Mucosa of stomach (tissue), 1 donor: ENCODE data around the gene NUB1.

Experiments
- H3K27me3 ChIP-seq: one replicate; pipeline ENCODE4 v1.7.0; 2013; ENCODE audit warnings: mild to moderate bottlenecking, low read length; ENCODE audit not compliant: control insufficient read depth, insufficient read depth
- H3K36me3 ChIP-seq: one replicate; pipeline ENCODE4 v1.7.0; 2013; ENCODE audit warnings: low read length; ENCODE audit not compliant: control insufficient read depth, insufficient read depth
- H3K4me1 ChIP-seq: one replicate; pipeline ENCODE4 v1.7.0; 2013; ENCODE audit warnings: mild to moderate bottlenecking, low read length; ENCODE audit not compliant: control insufficient read depth, insufficient read depth
- H3K4me3 ChIP-seq: one replicate; pipeline ENCODE4 v1.7.0; 2013; ENCODE audit warnings: low read length
- H3K9ac ChIP-seq: one replicate; pipeline ENCODE4 v1.7.0; 2013; ENCODE audit warnings: mild to moderate bottlenecking, low read length, moderate library complexity
- H3K9me3 ChIP-seq: one replicate; pipeline ENCODE4 v1.7.0; 2013; ENCODE audit warnings: mild to moderate bottlenecking, low read length, moderate library complexity; ENCODE audit not compliant: control insufficient read depth
- donor health status: Pancreatic carcinoma.

Gene NUB1

GRCh38 chr7:151406886-151407583, 65.4 kb downstream of the NUB1 start:
- peaks cover 38% of the 10 kb centered on the region for H3K27me3 ChIP-seq
- no peak overlapping the region for H3K4me3 ChIP-seq
- H3K9ac ChIP-seq: no peak overlapping the region
- no peaks in the 10 kb centered on the region for H3K9me3 ChIP-seq
- no peaks in the 10 kb centered on the region for H3K4me1 ChIP-seq
- no peaks in the 10 kb centered on the region for H3K36me3 ChIP-seq

DNA sequence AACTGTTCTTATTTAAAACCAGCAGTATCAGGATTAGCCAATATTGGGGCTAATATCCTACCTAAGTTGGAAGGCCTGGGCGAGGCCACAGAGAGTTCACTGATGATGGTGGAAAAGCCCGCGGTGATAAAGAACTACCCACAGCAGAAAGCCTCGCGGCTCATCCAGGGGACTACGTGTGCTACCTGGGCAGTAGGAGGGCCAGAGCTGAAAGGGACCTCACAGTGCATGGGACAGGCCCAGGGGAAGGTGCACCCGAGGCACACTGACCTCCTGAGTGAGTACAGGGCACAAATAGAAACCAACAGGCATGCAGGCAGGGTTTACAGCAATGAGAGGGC, 66.9 kb downstream of the NUB1 start:
- peak overlapping the region; percentile 0 for H3K9ac ChIP-seq
- H3K9me3 ChIP-seq: no peaks in the 10 kb centered on the region
- no peaks in the 10 kb centered on the region for H3K4me1 ChIP-seq
- H3K27me3 ChIP-seq: peaks cover 41% of the 10 kb centered on the region
- H3K36me3 ChIP-seq: no peaks in the 10 kb centered on the region
- no peak overlapping the region for H3K4me3 ChIP-seq

- Histone ChIP-seq H3K9me3 (no peaks in the 10 kb centered on the region), H3K4me1 (no peaks in the 10 kb centered on the region), H3K36me3 (no peaks in the 10 kb centered on the region), H3K27me3 (peaks cover 41% of the 10 kb centered on the region), H3K4me3 (no peak overlapping the region), H3K9ac (peak overlapping the region; percentile 28)
Measured at GRCh38 chr7:151408839-151409666, 67.4 kb downstream of the NUB1 start.

GRCh38 chr7:151409667-151410404, 68.2 kb downstream of the NUB1 start, which contains the start of gene WDR86:
Gene WDR86 (minus strand): TSS chr7:151410038. CDS start chr7:151409589, 449 bp downstream.
- Histone ChIP-seq H3K4me3 (no peak within 1 kb of the TSS), H3K36me3 (no peaks in the 10 kb centered on the region), H3K4me1 (no peaks in the 10 kb centered on the region), H3K9me3 (no peaks in the 10 kb centered on the region), H3K9ac (peak within 1 kb of the TSS; percentile 28), H3K27me3 (peaks cover 41% of the 10 kb centered on the region)

DNA sequence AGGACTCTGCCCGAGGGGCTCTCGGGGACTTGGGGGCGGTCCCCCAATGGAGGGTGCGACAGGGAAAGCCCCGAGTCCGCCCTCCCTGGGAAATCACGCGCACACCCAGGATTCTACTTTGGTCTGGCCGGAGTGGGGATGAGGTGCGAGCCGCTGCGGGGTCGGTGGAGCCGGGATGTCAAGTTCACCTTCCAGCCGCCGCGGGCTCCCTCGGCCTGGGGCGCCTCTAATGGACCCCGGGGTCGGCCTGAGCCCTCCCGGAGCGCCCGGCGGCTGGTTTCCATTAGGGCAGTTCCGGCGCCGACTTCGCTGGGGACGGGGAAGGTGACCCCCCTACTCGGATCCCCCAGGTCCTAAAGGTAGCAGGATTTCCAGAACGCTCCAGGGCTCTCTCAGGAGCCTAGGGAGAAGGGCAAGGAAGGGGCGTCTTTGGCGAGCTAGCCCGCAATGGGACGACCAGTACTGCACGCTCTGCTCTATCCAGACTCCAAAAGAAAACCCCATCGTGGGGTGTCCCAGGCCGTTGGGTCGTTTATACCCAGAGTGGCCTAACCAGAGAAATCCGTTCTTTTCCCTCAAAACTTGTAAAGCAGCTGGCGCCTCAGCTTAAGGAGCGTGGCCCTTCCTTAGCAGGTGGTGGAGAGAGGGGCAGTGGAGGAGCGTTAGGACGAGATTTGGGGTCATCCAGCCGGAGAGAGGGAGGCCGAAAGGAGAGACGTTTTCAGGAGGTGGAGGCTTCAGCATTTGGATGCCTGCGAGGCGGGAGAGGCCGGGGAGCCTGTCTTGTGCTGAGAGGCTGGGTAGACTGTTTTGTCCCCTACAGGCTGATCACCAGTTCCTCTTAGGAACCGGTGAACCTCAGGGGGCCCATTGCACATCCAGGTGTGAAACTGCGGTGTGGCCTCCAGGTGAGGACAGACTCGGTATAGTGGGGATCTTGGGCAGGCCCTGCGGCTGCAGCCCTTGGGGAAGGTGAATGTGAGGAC, 69.1 kb downstream of the NUB1 start:
- Histone ChIP-seq H3K4me1 (no peaks in the 10 kb centered on the region), H3K9ac (peak overlapping the region; percentile 28), H3K9me3 (no peaks in the 10 kb centered on the region), H3K27me3 (peaks cover 41% of the 10 kb centered on the region), H3K36me3 (no peaks in the 10 kb centered on the region), H3K4me3 (no peak overlapping the region)

- Histone ChIP-seq H3K4me3 (no peak overlapping the region), H3K27me3 (peaks cover 41% of the 10 kb centered on the region), H3K36me3 (no peaks in the 10 kb centered on the region), H3K4me1 (no peaks in the 10 kb centered on the region), H3K9ac (no peak overlapping the region), H3K9me3 (no peaks in the 10 kb centered on the region)
Measured at GRCh38 chr7:151411551-151411950, 69.9 kb downstream of the NUB1 start.

DNA sequence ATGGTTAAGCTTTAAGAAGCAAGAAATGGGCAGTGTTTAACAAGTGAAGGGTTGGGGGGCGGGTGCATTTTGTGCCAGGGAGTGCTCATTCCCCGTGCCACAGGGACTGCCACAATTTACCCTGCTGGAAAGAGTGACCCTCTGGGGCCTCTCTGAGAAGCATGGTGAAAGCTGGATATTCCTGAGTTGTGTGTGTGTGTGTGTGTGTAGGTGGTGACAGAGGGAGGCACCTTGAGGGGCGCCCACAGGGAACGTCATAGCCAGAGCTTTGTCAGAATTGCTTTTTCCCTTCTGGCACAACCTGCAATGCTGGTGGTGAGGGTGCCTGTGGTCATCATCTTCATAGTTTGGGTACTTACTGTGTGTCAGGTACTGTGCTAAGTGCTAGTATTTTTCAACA, 70.7 kb downstream of the NUB1 start:
- no peaks in the 10 kb centered on the region for H3K4me1 ChIP-seq
- H3K4me3 ChIP-seq: no peak overlapping the region

GRCh38 chr7:151413241-151413640, 71.6 kb downstream of the NUB1 start:
- no peaks in the 10 kb centered on the region for H3K36me3 ChIP-seq
- H3K4me1 ChIP-seq: no peaks in the 10 kb centered on the region
- H3K9me3 ChIP-seq: no peaks in the 10 kb centered on the region
- peaks cover 41% of the 10 kb centered on the region for H3K27me3 ChIP-seq
- H3K9ac ChIP-seq: no peak overlapping the region
- no peak overlapping the region for H3K4me3 ChIP-seq

More for the DNA sequence above, 70.7 kb downstream of the NUB1 start:
- peaks cover 41% of the 10 kb centered on the region for H3K27me3 ChIP-seq
- H3K9me3 ChIP-seq: no peaks in the 10 kb centered on the region
- H3K9ac ChIP-seq: no peak overlapping the region
- no peaks in the 10 kb centered on the region for H3K36me3 ChIP-seq

DNA sequence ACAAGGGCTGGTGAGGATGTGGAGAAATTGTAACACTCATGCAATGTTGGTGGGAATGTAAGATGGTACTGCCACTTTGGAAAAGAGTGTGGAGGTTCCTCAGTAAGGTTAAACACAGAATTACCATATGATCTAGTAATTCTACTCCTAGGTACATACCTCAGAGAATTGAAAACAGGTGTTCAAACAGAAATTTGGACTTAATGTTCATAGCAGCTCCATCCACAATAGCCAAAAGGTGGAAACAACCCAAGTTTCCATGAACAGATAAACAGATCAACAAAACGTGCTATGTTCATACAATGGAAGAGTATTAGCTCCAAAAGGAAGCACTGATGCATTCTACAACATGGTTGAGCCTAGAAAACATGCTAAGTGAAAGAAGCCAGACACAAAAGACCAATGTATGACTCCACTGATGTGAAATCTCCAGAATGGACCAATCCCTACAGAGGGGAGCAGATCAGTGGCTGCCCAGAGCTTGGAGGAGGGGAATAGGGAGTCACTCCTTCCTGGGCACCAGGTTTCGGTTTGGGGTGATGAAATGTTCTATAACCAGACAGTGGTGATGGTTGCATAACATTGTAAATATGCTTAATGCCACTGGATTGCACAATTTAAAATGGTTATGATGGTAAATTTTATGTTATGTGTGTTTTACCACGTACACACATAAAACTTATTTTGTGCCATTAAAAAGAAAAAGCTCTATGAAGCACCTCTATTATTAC, 73.9 kb downstream of the NUB1 start:
- Histone ChIP-seq H3K9me3 (no peaks in the 10 kb centered on the region), H3K4me1 (no peaks in the 10 kb centered on the region), H3K4me3 (no peak overlapping the region), H3K36me3 (no peaks in the 10 kb centered on the region), H3K9ac (no peak overlapping the region), H3K27me3 (peaks cover 18% of the 10 kb centered on the region)

DNA sequence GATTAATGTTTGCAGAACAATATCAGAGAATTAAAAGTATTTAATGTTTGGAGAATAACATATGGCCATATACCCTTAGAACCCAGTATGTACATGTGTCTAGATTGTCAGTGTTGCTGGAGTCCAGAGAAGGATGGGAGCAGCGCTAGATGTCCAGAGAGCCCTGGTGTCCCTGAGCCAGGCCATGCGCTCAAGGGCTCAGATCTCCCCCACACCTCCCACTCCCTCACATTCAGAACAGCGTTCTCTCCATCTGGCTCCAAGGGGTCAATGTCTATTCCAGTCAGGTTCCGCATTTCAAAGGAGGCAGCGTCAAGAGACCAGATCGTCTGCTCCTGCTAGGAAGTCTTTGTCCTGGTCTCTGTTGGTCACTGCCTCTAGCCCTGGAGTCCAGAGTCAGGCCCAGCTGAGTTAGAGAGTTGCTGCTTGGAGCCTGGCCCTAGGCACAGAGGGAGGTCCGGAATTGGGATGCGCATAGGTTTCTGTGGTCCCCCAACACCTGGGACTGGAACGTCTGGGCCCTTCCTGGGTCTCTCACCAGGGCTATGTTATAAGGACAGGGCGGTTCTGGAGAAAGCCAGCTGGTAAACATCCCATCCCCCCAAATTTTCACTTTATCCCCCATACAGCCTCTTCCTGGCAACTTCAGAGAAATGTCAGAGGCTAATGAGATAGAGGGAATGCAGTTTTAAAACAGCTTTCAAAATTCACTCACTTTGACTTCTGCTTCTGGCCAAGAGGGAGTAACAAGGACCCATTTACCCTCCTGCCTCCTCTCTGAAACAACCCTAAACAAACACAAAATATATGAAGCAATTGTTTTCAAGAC, 74.7 kb downstream of the NUB1 start:
- peaks cover 10% of the 10 kb centered on the region for H3K27me3 ChIP-seq
- H3K36me3 ChIP-seq: no peaks in the 10 kb centered on the region
- no peaks in the 10 kb centered on the region for H3K4me1 ChIP-seq
- no peaks in the 10 kb centered on the region for H3K9me3 ChIP-seq
- no peak overlapping the region for H3K4me3 ChIP-seq
- no peak overlapping the region for H3K9ac ChIP-seq
